GM23338 (cell line): ENCODE results near the gene RNF187. TPM values are rescaled to one million over a fixed set of nuclear protein-coding genes. Genes with fewer than 3 reads are reported as not detected.
A peak's percentile ranks its signal among the peaks of the same experiment; 100 is the strongest.

ENCODE experiments used
- ATAC-seq: fragments of 200-7000 bp; cut with Tn5 transposase; 3 replicates; pipeline ENCODE4 v1.9.1; 2020
- DNase-seq: peaks from one replicate; pipeline ENCODE4 v3.0.0-alpha.2; 2015; ENCODE audit warnings: low spot score
- H2AFZ ChIP-seq: fragments of 200-600 bp; sonication (generic); 2 replicates; pipeline ENCODE4 v1.8.0; 2016; ENCODE audit warnings: antibody characterized with exemption, mild to moderate bottlenecking, moderate library complexity
- H3F3A ChIP-seq: fragments of 200-600 bp; sonication (generic); replicated peaks from 2 replicates; pipeline ENCODE4 v1.8.0; 2017; ENCODE audit warnings: antibody characterized with exemption, mixed run types, low read depth
- H3K27ac ChIP-seq: fragments of 200-600 bp; sonication (generic); 2 replicates; pipeline ENCODE4 v1.6.1; 2016; ENCODE audit warnings: low read depth
- H3K27me3 ChIP-seq: fragments of 200-600 bp; sonication (generic); 2 replicates; pipeline ENCODE4 v1.8.0; 2016; ENCODE audit warnings: mild to moderate bottlenecking, mixed run types, moderate library complexity; ENCODE audit not compliant: insufficient read depth
- H3K36me3 ChIP-seq: fragments of 200-600 bp; sonication (generic); 2 replicates; pipeline ENCODE4 v1.8.0; 2016; ENCODE audit warnings: mild to moderate bottlenecking; ENCODE audit not compliant: insufficient read depth
- H3K4me1 ChIP-seq: fragments of 200-600 bp; sonication (generic); 2 replicates; pipeline ENCODE4 v1.8.0; 2016; ENCODE audit warnings: mild to moderate bottlenecking, moderate library complexity; ENCODE audit not compliant: insufficient read depth
- H3K4me2 ChIP-seq: fragments of 200-600 bp; sonication (generic); 2 replicates; pipeline ENCODE4 v1.7.1; 2017; ENCODE audit warnings: mixed run types
- H3K4me3 ChIP-seq: fragments of 200-600 bp; sonication (generic); 2 replicates; pipeline ENCODE4 v1.6.1; 2016; ENCODE audit warnings: mixed run types
- H3K79me2 ChIP-seq: fragments of 200-600 bp; sonication (generic); replicated peaks from 2 replicates; pipeline ENCODE4 v1.8.0; 2017; ENCODE audit warnings: mild to moderate bottlenecking; ENCODE audit not compliant: insufficient read depth
- H3K9me2 ChIP-seq: fragments of 200-600 bp; sonication (generic); 2 replicates; pipeline ENCODE4 v1.8.0; 2017; ENCODE audit not compliant: insufficient read depth
- H4K20me1 ChIP-seq: fragments of 200-600 bp; sonication (generic); replicated peaks from 2 replicates; pipeline ENCODE4 v1.8.0; 2017; ENCODE audit warnings: mild to moderate bottlenecking; ENCODE audit not compliant: insufficient read depth
- H3K27ac Mint-ChIP-seq: 2 replicates; pipeline ENCODE4 v1.8.0; 2020; ENCODE audit warnings: inconsistent platforms, mild to moderate bottlenecking, moderate library complexity, mixed read lengths
- H3K27me3 Mint-ChIP-seq: 3 replicates; pipeline ENCODE4 v1.8.0; 2022; ENCODE audit warnings: low read depth, mild to moderate bottlenecking, moderate library complexity, mixed read lengths, inconsistent platforms; ENCODE audit not compliant: insufficient read depth, poor library complexity
- H3K36me3 Mint-ChIP-seq: 3 replicates; pipeline ENCODE4 v1.8.0; 2021; ENCODE audit warnings: low read depth, mild to moderate bottlenecking, inconsistent platforms, moderate library complexity, mixed read lengths
- H3K4me1 Mint-ChIP-seq: 3 replicates; pipeline ENCODE4 v1.8.0; 2020; ENCODE audit warnings: mild to moderate bottlenecking, inconsistent platforms, mixed read lengths
- H3K4me3 Mint-ChIP-seq: 3 replicates; pipeline ENCODE4 v1.8.0; 2021; ENCODE audit warnings: moderate library complexity, mild to moderate bottlenecking, inconsistent platforms, mixed read lengths
- H3K9me3 Mint-ChIP-seq: 3 replicates; pipeline ENCODE4 v1.8.0; 2020; ENCODE audit warnings: moderate library complexity, mild to moderate bottlenecking, inconsistent platforms, mixed read lengths
- JUNB ChIP-seq: IDR thresholded peaks from one replicate; pipeline ENCODE4 v1.6.1; 2016; ENCODE audit warnings: antibody characterized with exemption; ENCODE audit not compliant: unreplicated experiment
- NANOG ChIP-seq: IDR thresholded peaks from 2 replicates; pipeline ENCODE4 v1.6.1; 2016; ENCODE audit warnings: antibody characterized with exemption, borderline replicate concordance
- POLR2AphosphoS5 ChIP-seq: IDR thresholded peaks from 2 replicates; pipeline ENCODE4 v1.6.1; 2016; ENCODE audit warnings: antibody characterized with exemption, low read depth
- REST ChIP-seq: IDR thresholded peaks from one replicate; pipeline ENCODE4 v1.6.1; 2018; ENCODE audit warnings: antibody characterized with exemption; ENCODE audit not compliant: unreplicated experiment
- ZNF114 ChIP-seq: fragments of 250-450 bp; sonication (Bioruptor Pico); IDR thresholded peaks from 2 replicates; pipeline ENCODE4 v1.5.0; 2020; ENCODE audit warnings: mild to moderate bottlenecking, moderate library complexity
- ZNF462 ChIP-seq: fragments of 250-450 bp; sonication (Bioruptor Pico); IDR thresholded peaks from 2 replicates; pipeline ENCODE4 v1.5.0; 2020; ENCODE audit warnings: mild to moderate bottlenecking, moderate library complexity
- polyA plus RNA-seq: library from polyadenylated mRNA; unstranded; fragments of >200 nt; fragmentation: Nextera tagmentation; extraction: Ambion mirVana; gene quantifications from 2 replicates; pipeline ENCODE4 v1.2.1, GENCODE V29; 2016
- total RNA-seq: library from RNA; depleted of rRNA; stranded (reverse); fragments of >200 nt; shearing (Covaris generic); gene quantifications from 2 replicates; pipeline ENCODE4 v1.2.3, GENCODE V29; 2014

RNF187 gene
- total and polyA plus RNA-seq, 2 experiments from 2014 or later: 24.8 to 55.3 TPM

- TF ChIP-seq ZNF462: no peak
- peak; percentile 54 for TF ChIP-seq POLR2AphosphoS5
Measured at GRCh38 chr1:228464487-228464983, 22.6 kb upstream of the RNF187 start (continued).

- H3K9me2 ChIP-seq: no peaks in the 10 kb centered on the region
- H3K27ac ChIP-seq: no peak overlapping the region
- Mint-ChIP-seq H3K27ac (0 out of 2 replicates have a peak overlapping the region, but pooled peaks have one; percentile 66), H3K27me3 (peaks cover 45% of the 10 kb centered on the region), H3K9me3 (no peaks in the 10 kb centered on the region), H3K4me1 (peaks cover 22% of the 10 kb centered on the region), H3K36me3 (no peaks in the 10 kb centered on the region), H3K4me3 (peak overlapping the region; percentile 86)
- peak overlapping the region; percentile 79 for H3K4me2 ChIP-seq
- DNase-seq: peak; percentile 28
- H2AFZ ChIP-seq: no peak overlapping the region
- no peak for ATAC-seq
- H3F3A ChIP-seq: 0 out of 2 replicates have a peak, but pooled peaks cover 11% of the 10 kb centered on the region
- H3K79me2 ChIP-seq: no peaks in the 10 kb centered on the region
- peak overlapping the region; percentile 82 for H3K4me3 ChIP-seq
- peaks cover 93% of the 10 kb centered on the region for H3K27me3 ChIP-seq
- H3K36me3 ChIP-seq: no peaks in the 10 kb centered on the region
- peaks cover 30% of the 10 kb centered on the region for H3K4me1 ChIP-seq
- H4K20me1 ChIP-seq: no peaks in the 10 kb centered on the region; the same call in none of the 2 replicates
- TF ChIP-seq ZNF462: no peak
- TF ChIP-seq NANOG: no peak
- TF ChIP-seq JUNB: no peak
- no peak for TF ChIP-seq REST
- no peak for TF ChIP-seq ZNF114 (CRISPR knock-in tag)
Measured at GRCh38 chr1:228465141-228465540, 22.0 kb upstream of the RNF187 start.
